ENCODE results near the gene RAD51B. TPM values are rescaled to one million over a fixed set of nuclear protein-coding genes. Genes with fewer than 3 reads are reported as not detected.
A peak's percentile ranks its signal among the peaks of the same experiment; 100 is the strongest.

RAD51B gene
- total RNA-seq, 6 experiments from 2014 or later: 2.7 to 5.8 (median 4.3) TPM

DNA sequence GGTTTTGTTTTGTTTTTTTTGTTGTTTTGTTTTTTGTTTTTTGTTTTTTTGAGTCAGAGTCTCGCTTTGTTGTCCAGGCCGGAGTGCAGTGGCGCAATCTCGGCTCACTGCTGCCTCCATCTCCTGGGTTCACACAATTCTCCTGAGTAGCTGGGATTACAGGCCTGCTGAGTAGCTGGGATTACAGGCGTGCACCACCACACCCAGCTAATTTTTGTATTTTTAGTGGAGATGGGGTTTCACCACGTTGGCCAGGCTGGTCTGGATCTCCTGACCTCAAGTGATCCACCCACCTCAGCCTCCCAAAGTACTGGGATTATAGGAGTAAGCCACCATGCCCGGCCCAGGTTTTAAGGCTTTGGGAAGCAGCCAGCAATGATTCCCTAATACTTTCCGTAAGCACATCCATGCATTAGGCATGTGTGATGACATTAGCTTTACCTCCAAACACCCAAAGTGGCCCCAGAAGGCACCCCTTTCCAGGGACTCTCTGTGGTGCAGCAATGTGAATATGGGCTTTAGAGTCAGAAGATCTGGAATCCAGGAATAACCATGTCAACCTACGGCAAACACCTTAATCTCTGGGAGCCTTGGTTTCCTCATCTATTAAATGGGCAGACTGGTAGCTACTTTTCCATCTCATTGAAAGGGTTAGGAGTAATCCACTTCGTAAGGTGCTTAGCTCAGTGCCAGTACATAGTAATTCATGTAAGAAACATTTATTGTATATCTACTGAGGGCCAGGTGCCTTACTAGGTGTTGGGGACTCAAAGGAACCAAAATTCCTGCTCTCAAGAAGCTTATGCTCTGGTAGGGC is 820.4 kb downstream of the RAD51B start:
- H3K36me3 ChIP-seq: no peaks in the 10 kb centered on the region
- H3K4me1 ChIP-seq: peaks cover 0 to 5% (median 3%) of the 10 kb centered on the region in 4 donors
- no peaks in the 10 kb centered on the region for H3K9me3 ChIP-seq
- 82% methylated on average over 10 of the region's 10 CpGs for WGBS (ENCODE audit: insufficient coverage, low coverage, low lambda C conversion rate, missing lambda C conversion rate)
- ATAC-seq (no peak), DNase-seq (no peak)
- no peak overlapping the region for H3K4me3 ChIP-seq
- no peaks in the 10 kb centered on the region for H3K27me3 ChIP-seq
- intact Hi-C loops (cut with DNase I): no loop called here
- TF ChIP-seq POLR2A (IDR thresholded peaks at IDR 0.05): no peak
- TF ChIP-seq, protein P1, sequence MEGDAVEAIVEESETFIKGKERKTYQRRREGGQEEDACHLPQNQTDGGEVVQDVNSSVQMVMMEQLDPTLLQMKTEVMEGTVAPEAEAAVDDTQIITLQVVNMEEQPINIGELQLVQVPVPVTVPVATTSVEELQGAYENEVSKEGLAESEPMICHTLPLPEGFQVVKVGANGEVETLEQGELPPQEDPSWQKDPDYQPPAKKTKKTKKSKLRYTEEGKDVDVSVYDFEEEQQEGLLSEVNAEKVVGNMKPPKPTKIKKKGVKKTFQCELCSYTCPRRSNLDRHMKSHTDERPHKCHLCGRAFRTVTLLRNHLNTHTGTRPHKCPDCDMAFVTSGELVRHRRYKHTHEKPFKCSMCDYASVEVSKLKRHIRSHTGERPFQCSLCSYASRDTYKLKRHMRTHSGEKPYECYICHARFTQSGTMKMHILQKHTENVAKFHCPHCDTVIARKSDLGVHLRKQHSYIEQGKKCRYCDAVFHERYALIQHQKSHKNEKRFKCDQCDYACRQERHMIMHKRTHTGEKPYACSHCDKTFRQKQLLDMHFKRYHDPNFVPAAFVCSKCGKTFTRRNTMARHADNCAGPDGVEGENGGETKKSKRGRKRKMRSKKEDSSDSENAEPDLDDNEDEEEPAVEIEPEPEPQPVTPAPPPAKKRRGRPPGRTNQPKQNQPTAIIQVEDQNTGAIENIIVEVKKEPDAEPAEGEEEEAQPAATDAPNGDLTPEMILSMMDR (IDR thresholded peaks at IDR 0.05): no peak
- no peak overlapping the region for H3K27ac ChIP-seq

DNA sequence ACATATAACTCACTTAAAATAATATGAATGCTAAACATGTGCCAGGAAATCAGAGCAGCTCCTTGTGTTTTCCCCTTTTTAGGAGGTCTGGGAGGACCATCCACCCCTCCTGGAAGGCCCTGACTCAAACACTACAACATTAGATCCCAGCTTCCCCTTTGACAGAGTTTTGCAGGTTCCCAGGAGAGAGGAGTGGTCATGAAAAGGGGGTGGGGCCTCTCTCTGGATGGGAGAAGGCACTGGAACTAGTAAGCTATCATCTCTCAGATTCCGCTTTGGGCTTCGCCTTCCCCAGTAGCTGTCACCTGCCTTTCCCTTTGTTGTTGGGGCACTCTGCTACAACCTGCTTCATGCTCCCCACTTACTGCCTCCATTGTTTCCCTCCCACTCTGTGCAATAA is 824.1 kb downstream of the RAD51B start:
- ATAC-seq: no peak
- H3K4me1 ChIP-seq: peaks cover 0 to 3% (median under 1%) of the 10 kb centered on the region in 4 donors
- no peak overlapping the region for H3K4me3 ChIP-seq
- H3K27ac ChIP-seq: no peak overlapping the region
- no peaks in the 10 kb centered on the region for H3K36me3 ChIP-seq
- peak in 1 of 3 donors; percentile 23 for DNase-seq
- intact Hi-C loops (cut with DNase I): no loop called here
- H3K27me3 ChIP-seq: no peaks in the 10 kb centered on the region
- H3K9me3 ChIP-seq: no peaks in the 10 kb centered on the region
- TF ChIP-seq, protein P1 (IDR thresholded peaks at IDR 0.05): no peak
- TF ChIP-seq POLR2A (IDR thresholded peaks at IDR 0.05): no peak
- WGBS (ENCODE audit: insufficient coverage, low coverage, low lambda C conversion rate, missing lambda C conversion rate): no CpG with 5 or more reads among the region's 2 CpGs

DNA sequence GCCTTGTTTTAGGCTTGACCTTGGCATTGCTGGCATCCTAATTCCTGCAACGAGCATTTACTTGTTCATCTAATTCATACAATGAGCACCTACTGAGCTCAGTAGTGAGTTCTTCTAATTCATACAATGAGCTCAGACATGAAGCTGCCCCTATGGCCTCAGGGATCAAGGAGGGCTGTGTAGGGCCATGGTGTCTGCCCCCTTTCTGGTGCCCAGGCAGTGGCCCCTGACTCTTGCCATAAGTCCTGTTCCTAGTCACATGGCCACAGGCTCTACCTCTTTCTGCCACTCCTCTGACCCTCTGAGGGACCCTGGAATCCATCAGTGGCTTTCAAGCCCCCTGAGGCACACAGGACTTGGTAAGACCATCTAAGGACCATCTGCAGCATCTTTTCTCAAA is 824.5 kb downstream of the RAD51B start:
- Histone ChIP-seq H3K36me3 (no peaks in the 10 kb centered on the region), H3K9me3 (no peaks in the 10 kb centered on the region), H3K4me1 (no peaks in the 10 kb centered on the region), H3K4me3 (no peak overlapping the region), H3K27ac (no peak overlapping the region), H3K27me3 (no peaks in the 10 kb centered on the region)
- no peak for TF ChIP-seq POLR2A (IDR thresholded peaks at IDR 0.05)
- TF ChIP-seq, protein P1 (IDR thresholded peaks at IDR 0.05): no peak
- WGBS (ENCODE audit: insufficient coverage, low coverage, low lambda C conversion rate, missing lambda C conversion rate): 100% methylated on average over 1 of the region's 1 CpG
- ATAC-seq (no peak), DNase-seq (peak in 1 of 3 donors; percentile 33)
- intact Hi-C loops (cut with DNase I): no loop called here

DNA sequence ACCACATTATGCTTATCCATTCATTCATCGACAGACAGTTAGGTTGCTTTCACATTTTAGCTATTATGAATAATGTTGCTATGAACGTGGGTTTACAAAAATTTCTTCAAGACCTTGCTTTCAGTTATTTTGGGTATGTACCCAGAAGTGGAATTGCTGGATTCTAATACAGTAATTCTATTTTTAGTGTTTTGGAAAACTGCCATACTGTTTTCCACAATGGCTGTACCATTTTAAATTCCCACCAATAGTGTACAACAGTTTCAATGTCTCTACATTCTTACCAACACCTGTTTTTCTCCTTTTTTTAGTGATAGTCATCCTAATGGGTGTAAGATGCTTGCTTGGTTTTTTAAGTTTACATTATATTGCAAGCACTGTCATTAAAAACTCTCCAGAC is 825.8 kb downstream of the RAD51B start:
- intact Hi-C loops (cut with DNase I): no loop called here
- 79% methylated on average over 2 of the region's 2 CpGs for WGBS (ENCODE audit: insufficient coverage, low coverage, low lambda C conversion rate, missing lambda C conversion rate)
- Histone ChIP-seq H3K9me3 (no peaks in the 10 kb centered on the region), H3K4me3 (no peak overlapping the region), H3K36me3 (no peaks in the 10 kb centered on the region), H3K4me1 (peaks cover 0 to 7% (median 2%) of the 10 kb centered on the region in 4 donors), H3K27ac (no peak overlapping the region), H3K27me3 (no peaks in the 10 kb centered on the region)
- TF ChIP-seq, protein P1 (IDR thresholded peaks at IDR 0.05): no peak
- ATAC-seq: no peak
- no peak for DNase-seq
